Duodenal mucosa (tissue), 2 donors: Measurements from ENCODE around the gene USP34.

Experiments used
- H3K27ac ChIP-seq: one replicate; pipeline ENCODE4 v1.7.0; 2013; ENCODE audit warnings: low read depth, low read length
- H3K27me3 ChIP-seq, 2 donors: one replicate each; pipeline ENCODE4 v1.7.0; 2013; ENCODE audit warnings: low read length in 2 of 2, control low read depth in 1 of 2; ENCODE audit not compliant: insufficient read depth in 2 of 2, control insufficient read depth in 1 of 2
- H3K36me3 ChIP-seq, 2 donors: one replicate each; pipeline ENCODE4 v1.7.0; 2013; ENCODE audit warnings: low read length in 2 of 2, control low read depth in 1 of 2; ENCODE audit not compliant: insufficient read depth in 2 of 2, control insufficient read depth in 1 of 2
- H3K4me1 ChIP-seq, 2 donors: one replicate each; pipeline ENCODE4 v1.7.0; 2013; ENCODE audit warnings: low read length in 2 of 2, control low read depth in 1 of 2; ENCODE audit not compliant: insufficient read depth in 2 of 2, control insufficient read depth in 1 of 2
- H3K4me3 ChIP-seq, 2 donors: one replicate each; pipeline ENCODE4 v1.7.0; 2013; ENCODE audit warnings: low read length in 2 of 2, low read depth in 1 of 2
- H3K9ac ChIP-seq, 2 donors: one replicate each; pipeline ENCODE4 v1.7.0; 2013; ENCODE audit warnings: low read length in 2 of 2, low read depth in 1 of 2
- H3K9me3 ChIP-seq, 2 donors: one replicate each; pipeline ENCODE4 v1.7.0; 2013; ENCODE audit warnings: low read length in 2 of 2, control low read depth in 1 of 2; ENCODE audit not compliant: control insufficient read depth in 1 of 2

Gene USP34

GRCh38 chr2:61263830-61264229 lies 207.1 kb downstream of the USP34 start:
- no peak overlapping the region for H3K27ac ChIP-seq
- H3K9ac ChIP-seq, result no peak overlapping the region
- H3K4me3 ChIP-seq, result no peak overlapping the region
- no peaks in the 10 kb centered on the region for H3K4me1 ChIP-seq
- H3K36me3 ChIP-seq, result peaks cover 12 to 25% of the 10 kb centered on the region in 2 donors
- no peaks in the 10 kb centered on the region for H3K9me3 ChIP-seq
- no peaks in the 10 kb centered on the region for H3K27me3 ChIP-seq

GRCh38 chr2:61262699-61263098 lies 208.2 kb downstream of the USP34 start:
- H3K4me3 ChIP-seq, result no peak overlapping the region
- no peaks in the 10 kb centered on the region for H3K4me1 ChIP-seq
- no peaks in the 10 kb centered on the region for H3K27me3 ChIP-seq
- no peak overlapping the region for H3K9ac ChIP-seq
- peaks cover 12 to 31% of the 10 kb centered on the region in 2 donors for H3K36me3 ChIP-seq
- no peaks in the 10 kb centered on the region for H3K9me3 ChIP-seq
- H3K27ac ChIP-seq, result no peak overlapping the region

- Histone ChIP-seq H3K36me3 (peaks cover 13 to 32% of the 10 kb centered on the region in 2 donors), H3K9me3 (no peaks in the 10 kb centered on the region), H3K4me3 (no peak overlapping the region), H3K9ac (no peak overlapping the region), H3K4me1 (no peaks in the 10 kb centered on the region), H3K27me3 (no peaks in the 10 kb centered on the region), H3K27ac (no peak overlapping the region)
Observed at GRCh38 chr2:61257446-61257845, 213.4 kb downstream of the USP34 start.

- Histone ChIP-seq H3K36me3 (peaks cover 13 to 30% of the 10 kb centered on the region in 2 donors), H3K27me3 (no peaks in the 10 kb centered on the region), H3K9me3 (no peaks in the 10 kb centered on the region), H3K4me1 (no peaks in the 10 kb centered on the region), H3K9ac (no peak overlapping the region), H3K27ac (no peak overlapping the region), H3K4me3 (no peak overlapping the region)
Observed at GRCh38 chr2:61255580-61256437, 215.1 kb downstream of the USP34 start.

- Histone ChIP-seq H3K9me3 (no peaks in the 10 kb centered on the region), H3K4me3 (no peak overlapping the region), H3K4me1 (no peaks in the 10 kb centered on the region), H3K9ac (no peak overlapping the region), H3K36me3 (peaks cover 13 to 32% of the 10 kb centered on the region in 2 donors), H3K27ac (no peak overlapping the region), H3K27me3 (no peaks in the 10 kb centered on the region)
Observed at GRCh38 chr2:61254536-61254935, 216.4 kb downstream of the USP34 start.

- H3K36me3 ChIP-seq, result peaks cover 11 to 35% of the 10 kb centered on the region in 2 donors
- no peaks in the 10 kb centered on the region for H3K9me3 ChIP-seq
- H3K4me1 ChIP-seq, result no peaks in the 10 kb centered on the region
- H3K4me3 ChIP-seq, result no peak overlapping the region
- H3K27ac ChIP-seq, result no peak overlapping the region
- H3K27me3 ChIP-seq, result no peaks in the 10 kb centered on the region
- no peak overlapping the region for H3K9ac ChIP-seq
Observed at GRCh38 chr2:61253136-61253535, 217.8 kb downstream of the USP34 start.

GRCh38 chr2:61252031-61252430 lies 218.9 kb downstream of the USP34 start:
- H3K9me3 ChIP-seq, result no peaks in the 10 kb centered on the region
- no peaks in the 10 kb centered on the region for H3K27me3 ChIP-seq
- no peak overlapping the region for H3K9ac ChIP-seq
- H3K4me1 ChIP-seq, result no peaks in the 10 kb centered on the region
- peaks cover 14 to 43% of the 10 kb centered on the region in 2 donors for H3K36me3 ChIP-seq
- H3K4me3 ChIP-seq, result no peak overlapping the region
- no peak overlapping the region for H3K27ac ChIP-seq

GRCh38 chr2:61249521-61250071 lies 221.3 kb downstream of the USP34 start:
- no peaks in the 10 kb centered on the region for H3K9me3 ChIP-seq
- H3K27me3 ChIP-seq, result no peaks in the 10 kb centered on the region
- H3K9ac ChIP-seq, result no peak overlapping the region
- no peaks in the 10 kb centered on the region for H3K4me1 ChIP-seq
- peaks cover 11 to 44% of the 10 kb centered on the region in 2 donors for H3K36me3 ChIP-seq
- no peak overlapping the region for H3K4me3 ChIP-seq
- no peak overlapping the region for H3K27ac ChIP-seq

GRCh38 chr2:61247204-61247812 lies 223.6 kb downstream of the USP34 start:
- no peaks in the 10 kb centered on the region for H3K27me3 ChIP-seq
- H3K4me1 ChIP-seq, result no peaks in the 10 kb centered on the region
- peaks cover 11 to 50% of the 10 kb centered on the region in 2 donors for H3K36me3 ChIP-seq
- no peak overlapping the region for H3K4me3 ChIP-seq
- H3K9me3 ChIP-seq, result no peaks in the 10 kb centered on the region
- no peak overlapping the region for H3K27ac ChIP-seq
- no peak overlapping the region for H3K9ac ChIP-seq

GRCh38 chr2:61244694-61245093 lies 226.2 kb downstream of the USP34 start:
- Histone ChIP-seq H3K27me3 (no peaks in the 10 kb centered on the region), H3K36me3 (peaks cover 11 to 58% of the 10 kb centered on the region in 2 donors), H3K9me3 (no peaks in the 10 kb centered on the region), H3K4me1 (no peaks in the 10 kb centered on the region), H3K27ac (no peak overlapping the region), H3K4me3 (no peak overlapping the region), H3K9ac (no peak overlapping the region)
